Stimulated activated naive CD8-positive, alpha-beta T cell treated with anti-CD3 and anti-CD28 coated beads, Interleukin-15, Interleukin-2, amounts not matched to agents 100 U/mL and 50 U/mL, for 24 hours (primary cell): Measurements from ENCODE around the gene ZMPSTE24.
"Not testable (repeated sequence)": the region's sequence is repeated elsewhere in the genome, so short reads cannot be mapped to it uniquely, and the experiment has no call there.

Source experiments
- ATAC-seq: fragments of 150-1000 bp; cut with Tn5 transposase; one replicate; pipeline ENCODE4 v1.10.0; 2021
- DNase-seq: peaks from one replicate; pipeline ENCODE4 v3.0.0; 2021

Gene ZMPSTE24

GRCh38 chr1:40257688-40258444, at the start of gene ZMPSTE24:
Gene ZMPSTE24, plus strand, starts transcription at chr1:40258236. Its CDS starts 36 bp downstream, at chr1:40258272.
- peak; percentile 94 for DNase-seq
- ATAC-seq: peak; percentile 99

GRCh38 chr1:40210511-40211204, 47.4 kb upstream of the ZMPSTE24 start:
- ATAC-seq: no peak
- no peak for DNase-seq

DNA sequence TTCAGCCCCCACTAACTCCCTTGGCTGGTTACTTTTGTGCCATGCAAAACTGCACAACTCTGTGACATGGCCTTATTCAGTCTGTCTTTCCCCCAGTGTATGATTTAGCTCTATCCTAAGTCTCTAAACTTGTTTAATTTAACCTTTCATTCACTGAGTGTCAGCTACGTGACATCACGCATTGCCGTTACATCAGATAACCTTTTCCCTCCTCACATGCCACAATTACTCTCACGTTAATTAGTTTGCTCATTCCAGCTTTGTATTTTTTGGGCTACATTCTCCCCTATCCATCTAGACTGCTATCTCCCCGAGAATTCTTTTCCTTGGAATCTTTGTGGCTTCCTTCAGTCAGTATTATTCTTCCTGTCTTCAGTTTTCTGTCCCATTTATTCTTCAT, 39.7 kb upstream of the ZMPSTE24 start:
- ATAC-seq (no peak), DNase-seq (no peak)

- not testable (repeated sequence) for DNase-seq, ATAC-seq
These were observed 36.5 kb upstream of the ZMPSTE24 start for GRCh38 chr1:40221471-40221905.

DNA sequence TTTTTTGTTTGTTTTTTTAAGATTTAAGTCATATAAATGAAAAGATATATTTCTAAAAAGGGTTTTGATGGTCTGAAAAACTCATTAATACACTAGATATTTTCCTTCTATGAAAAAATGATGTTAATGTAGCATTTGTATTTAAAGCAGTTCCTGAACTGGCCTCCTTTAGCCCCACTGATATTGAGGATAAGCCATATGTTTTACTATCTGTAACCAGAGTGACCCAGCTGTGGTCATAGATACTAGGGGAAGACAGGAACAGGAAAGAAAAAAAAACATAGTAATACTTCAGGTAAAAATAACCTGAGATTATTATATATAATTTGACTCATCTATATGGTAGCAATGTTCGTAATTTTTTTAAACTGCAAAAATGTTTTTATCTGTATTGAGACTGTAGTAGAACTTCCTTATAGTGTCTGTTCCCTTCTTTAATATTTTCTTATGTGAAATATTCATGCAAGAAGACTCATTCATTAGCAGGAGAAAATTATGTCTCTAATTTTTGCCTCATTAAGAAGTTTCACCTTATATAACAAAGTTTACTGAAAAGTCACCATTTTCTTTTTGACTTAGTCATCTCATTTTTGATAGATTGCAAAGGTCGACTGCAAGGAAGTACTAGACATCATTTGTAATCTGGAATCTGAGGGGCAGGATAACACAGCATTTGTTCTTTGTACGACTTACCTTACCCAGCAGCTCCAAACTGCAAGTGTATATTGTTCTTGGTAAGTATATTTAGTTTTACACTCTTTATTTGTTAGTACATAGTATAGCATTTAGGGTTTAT, 35.9 kb upstream of the ZMPSTE24 start:
- DNase-seq (no peak), ATAC-seq (no peak)

GRCh38 chr1:40224040-40224439, 34.0 kb upstream of the ZMPSTE24 start:
- peak; percentile 89 for ATAC-seq

DNA sequence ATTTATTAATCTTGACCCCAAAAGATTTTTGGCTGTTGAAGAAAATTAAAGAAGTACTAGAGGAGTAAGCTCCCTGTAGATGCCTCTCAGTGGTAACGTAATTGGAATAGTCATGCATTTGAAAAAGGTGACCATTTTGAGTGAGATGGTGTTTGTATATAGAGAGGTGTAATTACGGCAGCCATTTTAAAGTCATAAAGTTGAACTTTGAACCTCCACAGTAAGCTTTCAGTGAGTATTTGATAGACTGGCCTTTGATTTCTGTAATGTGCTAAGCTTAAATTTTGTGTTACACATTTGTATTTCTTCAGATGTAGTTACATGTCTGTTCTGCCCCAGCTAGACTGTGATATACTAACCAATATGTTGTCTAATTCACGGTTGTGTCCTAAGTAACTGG, 31.8 kb upstream of the ZMPSTE24 start:
- no peak for DNase-seq
- no peak for ATAC-seq

More at GRCh38 chr1:40224040-40224439, 34.0 kb upstream of the ZMPSTE24 start:
- no peak for DNase-seq

DNA sequence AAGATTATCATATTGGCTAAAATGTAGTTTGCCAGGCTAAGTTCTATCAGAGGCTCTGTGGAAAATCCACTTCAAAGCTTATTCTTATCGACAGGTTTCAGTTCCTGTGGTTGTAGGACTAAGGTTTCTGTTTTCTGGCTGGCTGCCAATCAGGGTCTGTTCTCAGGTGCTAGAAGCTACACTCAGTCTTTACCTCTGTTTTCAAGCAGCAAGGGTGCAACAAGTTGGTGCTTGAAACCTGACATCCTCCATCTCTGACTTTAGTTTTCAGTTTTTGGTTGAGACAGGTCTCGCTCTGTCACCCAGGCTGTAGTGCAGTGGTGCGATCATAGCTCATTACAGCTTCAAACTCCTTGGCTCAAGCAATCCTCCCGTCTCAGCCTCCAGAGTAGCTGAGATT, 25.6 kb upstream of the ZMPSTE24 start:
- ATAC-seq (peak; percentile 93), DNase-seq (peak; percentile 64)

DNA sequence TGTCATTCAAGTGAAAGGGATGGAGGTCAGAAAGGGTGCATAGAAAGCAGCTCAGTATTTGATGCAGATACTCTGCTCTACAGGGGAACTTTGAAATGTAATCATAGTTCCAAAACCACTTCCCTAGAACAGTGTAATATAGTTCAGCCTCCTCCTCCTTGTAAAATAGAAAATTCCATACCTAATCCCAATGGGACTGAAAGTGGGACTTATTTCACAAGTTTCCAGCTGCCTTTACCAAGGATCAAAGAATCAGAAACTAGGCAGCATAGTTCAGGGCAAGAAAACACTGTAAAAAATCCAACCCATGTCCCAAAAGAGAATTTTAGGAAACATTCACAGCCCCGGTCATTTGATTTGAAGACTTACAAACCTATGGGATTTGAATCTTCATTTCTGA, 18.4 kb upstream of the ZMPSTE24 start:
- ATAC-seq: no peak
- no peak for DNase-seq

- DNase-seq (no peak), ATAC-seq (no peak)
These were observed 17.6 kb upstream of the ZMPSTE24 start for GRCh38 chr1:40240390-40240789.

DNA sequence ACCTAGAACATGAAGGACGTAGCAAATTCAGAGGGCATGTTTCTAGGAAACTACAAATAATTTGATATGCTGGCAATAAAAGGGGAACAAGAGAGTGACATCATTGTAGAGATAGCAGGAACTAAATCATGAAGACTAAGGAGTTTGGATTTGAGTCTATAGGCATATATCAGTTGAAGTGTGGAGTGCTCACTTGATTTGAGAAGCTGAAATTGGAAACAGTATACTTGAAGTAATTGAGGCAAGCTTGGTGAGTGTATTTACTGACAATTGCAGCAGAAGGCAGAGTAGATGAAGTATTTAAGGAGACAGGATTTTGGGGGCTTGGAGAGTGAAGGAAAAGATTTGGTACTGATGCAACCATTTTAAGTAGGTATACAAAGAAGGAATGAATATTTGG, 16.7 kb upstream of the ZMPSTE24 start:
- DNase-seq (no peak), ATAC-seq (peak; percentile 7)

DNA sequence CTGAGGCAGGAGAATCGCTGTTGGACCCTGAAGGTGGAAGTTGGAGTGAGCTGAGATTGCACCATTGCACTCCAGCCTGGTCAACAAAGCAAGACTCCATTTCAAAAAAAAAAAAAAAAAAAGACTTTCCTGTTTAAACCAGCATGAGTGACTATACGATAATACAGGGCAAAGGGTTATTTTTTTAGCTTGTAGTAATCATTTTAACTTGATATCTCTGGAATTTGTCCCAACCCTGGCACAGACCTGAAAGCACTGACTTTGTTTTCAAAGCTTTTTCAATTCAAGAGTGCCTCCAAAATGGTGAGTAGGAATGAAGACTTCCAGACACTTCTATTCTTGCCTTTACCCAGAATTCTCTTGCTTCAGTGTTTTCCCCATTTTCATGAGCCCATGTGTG, 14.7 kb upstream of the ZMPSTE24 start:
- DNase-seq: no peak
- no peak for ATAC-seq

DNA sequence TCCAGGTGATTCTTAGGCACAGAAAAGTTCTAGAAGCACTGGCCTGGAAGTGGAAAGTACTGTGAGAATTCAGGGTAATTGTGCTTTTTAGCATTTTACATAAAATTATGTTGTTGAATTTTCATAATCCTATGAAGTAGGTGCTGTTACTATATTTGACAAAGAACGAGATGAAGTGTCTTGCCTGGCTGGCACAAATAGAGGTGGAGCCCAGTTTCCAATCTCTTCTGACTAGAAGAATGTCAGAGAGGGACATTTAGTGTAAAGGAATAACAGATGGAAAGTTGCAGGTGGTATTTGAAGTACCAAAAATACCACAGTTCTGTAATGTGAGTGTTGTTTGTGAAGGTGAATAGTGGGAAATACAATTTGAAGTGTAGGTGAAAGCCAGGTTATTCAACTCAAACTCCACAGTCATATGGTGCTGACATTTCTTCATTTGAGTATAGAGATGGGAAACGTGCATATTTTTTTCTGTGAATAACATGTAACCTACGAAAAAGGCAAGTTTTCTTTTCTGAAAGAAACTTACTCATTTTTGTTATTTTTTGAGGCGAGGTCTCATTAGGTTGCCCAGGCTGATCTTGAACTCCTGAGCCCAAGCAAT, 13.8 kb upstream of the ZMPSTE24 start:
- DNase-seq: no peak

GRCh38 chr1:40245686-40246085, 12.3 kb upstream of the ZMPSTE24 start:
- DNase-seq: no peak
- ATAC-seq: no peak

More for the DNA sequence above, 13.8 kb upstream of the ZMPSTE24 start:
- no peak for ATAC-seq

DNA sequence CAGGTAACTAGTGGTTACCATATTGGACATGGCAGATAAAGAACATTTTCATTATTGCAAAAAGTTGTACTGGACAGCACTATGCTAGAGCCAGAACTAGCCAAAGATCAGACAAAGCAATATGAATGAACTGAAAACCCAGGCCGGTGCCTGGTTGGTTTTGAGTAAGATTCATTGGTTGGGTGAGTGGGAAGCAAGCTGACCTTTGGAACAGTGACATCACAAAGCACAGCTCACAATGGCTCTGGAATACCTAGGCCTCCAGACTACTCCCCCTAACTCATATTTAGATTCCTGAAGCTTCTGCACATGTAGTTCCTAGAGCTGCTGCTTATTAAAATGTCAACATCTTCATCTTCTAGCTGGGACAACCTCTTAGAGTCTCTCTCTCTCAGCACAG, 10.4 kb upstream of the ZMPSTE24 start, which contains the start of gene TMCO2:
Gene TMCO2, plus strand, starts transcription at position 283 of the 400 bp plus-strand sequence. Its CDS starts 57 bp downstream, at position 340.
- ATAC-seq: no peak

GRCh38 chr1:40248412-40248811, 9.6 kb upstream of the ZMPSTE24 start:
- DNase-seq (no peak), ATAC-seq (no peak)

More for the DNA sequence above, 10.4 kb upstream of the ZMPSTE24 start, which contains the start of gene TMCO2:
- no peak for DNase-seq

- no peak for ATAC-seq
- no peak for DNase-seq
These were observed 6.6 kb upstream of the ZMPSTE24 start for GRCh38 chr1:40251456-40251855.

DNA sequence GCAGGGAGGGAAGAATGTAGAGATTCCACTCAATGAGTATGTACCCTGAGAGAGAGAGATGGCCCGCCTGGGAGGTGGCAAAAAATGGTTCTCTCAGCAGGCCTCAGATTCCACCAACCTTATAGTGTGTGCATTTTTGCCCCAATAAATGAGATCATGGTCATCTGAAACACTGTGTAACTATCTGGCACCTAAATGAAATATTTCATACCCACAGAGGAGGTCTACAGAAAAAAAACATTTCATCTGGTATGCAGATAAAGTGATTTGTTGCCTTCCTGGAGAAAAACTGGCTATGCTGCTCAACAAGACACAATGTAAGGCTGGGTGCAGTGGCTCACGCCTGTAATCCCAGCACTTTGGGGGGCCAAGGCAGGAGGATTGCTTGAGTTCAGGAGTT, 5.4 kb upstream of the ZMPSTE24 start:
- no peak for DNase-seq
- no peak for ATAC-seq

DNA sequence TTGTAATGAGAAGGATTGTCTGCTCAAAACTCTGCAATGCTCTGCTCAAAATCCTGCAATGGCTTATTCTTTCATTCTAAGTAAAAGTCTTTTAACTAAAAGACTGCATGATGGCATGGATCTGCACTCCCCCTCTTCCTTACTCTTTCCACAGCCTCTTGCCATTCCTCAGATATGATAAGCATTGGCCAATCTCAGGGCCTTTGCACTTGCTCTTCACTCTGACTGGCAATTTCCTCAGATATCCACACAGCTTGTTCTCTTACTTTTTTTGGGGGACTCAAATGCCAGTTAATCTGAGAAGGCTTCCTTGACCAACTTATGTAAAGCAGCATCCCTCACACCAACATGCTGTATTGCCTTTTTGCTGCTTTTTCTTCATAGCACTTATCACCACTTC, 2.8 kb upstream of the ZMPSTE24 start:
- ATAC-seq: no peak
- DNase-seq: no peak

GRCh38 chr1:40256401-40257084, 1.5 kb upstream of the ZMPSTE24 start:
- no peak for DNase-seq
- no peak for ATAC-seq

GRCh38 chr1:40257313-40257687, 736 bp upstream of the ZMPSTE24 start:
- DNase-seq (no peak), ATAC-seq (no peak)

DNA sequence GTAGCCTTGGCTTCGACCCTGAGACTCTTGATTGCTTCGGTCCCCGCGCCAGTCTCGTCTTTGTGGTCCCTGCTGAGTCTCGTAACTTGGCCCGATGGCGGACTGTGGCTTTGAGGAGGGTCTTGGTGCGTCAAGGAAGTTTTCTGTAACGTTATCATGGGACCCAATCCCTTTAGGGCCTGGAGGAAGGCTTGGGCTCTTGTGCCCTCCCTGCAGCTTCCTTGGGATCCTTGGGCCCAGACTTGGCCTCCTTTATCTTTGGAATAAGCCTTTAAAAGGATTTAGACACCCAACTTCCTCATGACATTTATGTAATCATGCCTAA, 371 bp downstream of the ZMPSTE24 start:
- ATAC-seq (no peak), DNase-seq (no peak)
